ENCODE measurements around the gene TMEM263. TPM values are rescaled to one million over a fixed set of nuclear protein-coding genes. Genes with fewer than 3 reads are reported as not detected.

The TMEM263 gene
- polyA plus RNA-seq, 2 of the 4 experiments (the other 2 are of a cell fraction) = 33.4 to 45.6 TPM

DNA sequence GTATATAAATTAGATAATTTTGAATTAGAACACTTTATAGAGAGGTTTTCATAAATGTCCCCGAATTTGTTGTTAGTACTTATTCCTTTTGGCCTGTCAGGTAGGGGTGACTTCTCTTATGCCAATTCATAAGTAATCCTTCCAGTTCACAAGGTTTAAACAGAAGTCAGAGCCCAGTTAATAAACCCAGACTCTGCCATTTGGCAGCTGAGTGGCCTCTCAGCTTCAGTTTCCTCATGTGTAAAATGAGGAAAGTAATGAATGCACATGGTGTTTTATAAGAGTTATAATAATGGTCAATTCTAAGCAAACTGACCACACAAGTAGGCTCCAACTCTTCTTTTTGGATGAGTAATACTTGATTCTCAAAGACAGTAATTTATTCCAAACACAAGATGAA lies 21.0 kb downstream of the TMEM263 start:
- no peak for FAIRE-seq
- TF ChIP-seq CEBPB (IDR thresholded peaks at IDR 0.05) (no peak), HEYL (CRISPR knock-in tag; IDR thresholded peaks at IDR 0.05) (no peak)
- peak overlapping the region; percentile 35 for H3K4me2 ChIP-seq
- H3K27ac ChIP-seq = no peak overlapping the region
- ATAC-seq = no peak
- CTCF ChIA-PET = interaction anchor here (0.6 to 1.0 kb wide), 3 partner anchors 19 to 590 kb away, joined by 3 to 4 read pairs (median 3); partner anchors contain the start of gene TMEM263
- H3K4me1 ChIP-seq = peaks cover 25% of the 10 kb centered on the region
- H3K9me3 ChIP-seq = no peaks in the 10 kb centered on the region
- WGBS (ENCODE audit: missing lambda C conversion rate) = 68% methylated on average over 1 of the region's 1 CpG
- H3K4me3 ChIP-seq = no peak overlapping the region
- no peak for DNase-seq (ENCODE audit: low read depth in 1 of 2, low spot score in 1 of 2)
- POLR2A ChIA-PET = interaction anchor here (0.6 to 3.2 kb wide), 2 partner anchors 10 to 624 kb away, joined by 3 to 12 read pairs; partner anchors contain the start of gene MTERF2

- H3K4me3 ChIP-seq = no peak overlapping the region
- H3K4me2 ChIP-seq = no peak overlapping the region
- FAIRE-seq = no peak
- WGBS (ENCODE audit: missing lambda C conversion rate) = 84% methylated on average over 9 of the region's 9 CpGs
- no peak for ATAC-seq
- DNase-seq (ENCODE audit: low read depth in 1 of 2, low spot score in 1 of 2) = no peak
- no peaks in the 10 kb centered on the region for H3K9me3 ChIP-seq
- TF ChIP-seq, protein P1, sequence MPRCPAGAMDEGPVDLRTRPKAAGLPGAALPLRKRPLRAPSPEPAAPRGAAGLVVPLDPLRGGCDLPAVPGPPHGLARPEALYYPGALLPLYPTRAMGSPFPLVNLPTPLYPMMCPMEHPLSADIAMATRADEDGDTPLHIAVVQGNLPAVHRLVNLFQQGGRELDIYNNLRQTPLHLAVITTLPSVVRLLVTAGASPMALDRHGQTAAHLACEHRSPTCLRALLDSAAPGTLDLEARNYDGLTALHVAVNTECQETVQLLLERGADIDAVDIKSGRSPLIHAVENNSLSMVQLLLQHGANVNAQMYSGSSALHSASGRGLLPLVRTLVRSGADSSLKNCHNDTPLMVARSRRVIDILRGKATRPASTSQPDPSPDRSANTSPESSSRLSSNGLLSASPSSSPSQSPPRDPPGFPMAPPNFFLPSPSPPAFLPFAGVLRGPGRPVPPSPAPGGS (IDR thresholded peaks at IDR 0.05) = no peak
- no peak for TF ChIP-seq RFX5 (IDR thresholded peaks at IDR 0.05)
- TF ChIP-seq POLR2A (IDR thresholded peaks at IDR 0.05; ENCODE audit: low read length) = no peak
- ChIA-PET POLR2A (interaction anchor here (1.1 to 3.2 kb wide), 2 partner anchors 9 to 22 kb away, joined by 4 to 12 read pairs; partner anchors contain the start of genes MTERF2 and TMEM263), CTCF (interaction anchor here (1.0 to 3.4 kb wide), 2 partner anchors 9 to 12 kb away, joined by 3 to 8 read pairs; no protein-coding TSS in a partner anchor)
- H3K27ac ChIP-seq = no peak overlapping the region
- peaks cover 25% of the 10 kb centered on the region for H3K4me1 ChIP-seq
These were observed 22.5 kb downstream of the TMEM263 start for GRCh38 chr12:106978035-106978800.

- Histone ChIP-seq H3K4me2 (no peak overlapping the region), H3K9me3 (no peaks in the 10 kb centered on the region), H3K27ac (no peak overlapping the region), H3K4me1 (peaks cover 14% of the 10 kb centered on the region), H3K4me3 (no peak overlapping the region)
- CTCF ChIA-PET = interaction anchor here (1.1 to 3.4 kb wide), 2 partner anchors 11 to 16 kb away, joined by 3 to 8 read pairs; no protein-coding TSS in a partner anchor
- TF ChIP-seq FOXS1 (CRISPR knock-in tag; IDR thresholded peaks at IDR 0.05) (no peak), CHD4 (IDR thresholded peaks at IDR 0.05; ENCODE audit: borderline replicate concordance) (no peak), CHD2 (IDR thresholded peaks at IDR 0.05; ENCODE audit: low read length, partially characterized antibody) (no peak), ZNF302 (CRISPR knock-in tag; IDR thresholded peaks at IDR 0.05) (no peak), KDM1A (IDR thresholded peaks at IDR 0.05; ENCODE audit: low read depth) (no peak), CEBPB (IDR thresholded peaks at IDR 0.05) (no peak), ZC3H11A (IDR thresholded peaks at IDR 0.05) (no peak), HDAC2 (IDR thresholded peaks at IDR 0.05) (no peak), GATA3 (IDR thresholded peaks at IDR 0.05; ENCODE audit: borderline replicate concordance) (no peak), PBX3 (IDR thresholded peaks at IDR 0.05) (no peak)
- TF ChIP-seq, protein P2, sequence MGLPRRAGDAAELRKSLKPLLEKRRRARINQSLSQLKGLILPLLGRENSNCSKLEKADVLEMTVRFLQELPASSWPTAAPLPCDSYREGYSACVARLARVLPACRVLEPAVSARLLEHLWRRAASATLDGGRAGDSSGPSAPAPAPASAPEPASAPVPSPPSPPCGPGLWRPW (IDR thresholded peaks at IDR 0.05) = no peak
- TF ChIP-seq, protein P3, sequence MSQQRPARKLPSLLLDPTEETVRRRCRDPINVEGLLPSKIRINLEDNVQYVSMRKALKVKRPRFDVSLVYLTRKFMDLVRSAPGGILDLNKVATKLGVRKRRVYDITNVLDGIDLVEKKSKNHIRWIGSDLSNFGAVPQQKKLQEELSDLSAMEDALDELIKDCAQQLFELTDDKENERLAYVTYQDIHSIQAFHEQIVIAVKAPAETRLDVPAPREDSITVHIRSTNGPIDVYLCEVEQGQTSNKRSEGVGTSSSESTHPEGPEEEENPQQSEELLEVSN (IDR thresholded peaks at IDR 0.05; ENCODE audit: borderline replicate concordance, low read depth) = no peak
- DNase-seq (ENCODE audit: low read depth in 1 of 2, low spot score in 1 of 2) (no peak), FAIRE-seq (no peak), ATAC-seq (peak; percentile 24 to 44; a peak in 2 of 6 replicates)
- POLR2A ChIA-PET = no interaction called here
- 91% methylated on average over 7 of the region's 7 CpGs for WGBS (ENCODE audit: missing lambda C conversion rate)
These were observed 25.2 kb downstream of the TMEM263 start for GRCh38 chr12:106980944-106981343.

DNA sequence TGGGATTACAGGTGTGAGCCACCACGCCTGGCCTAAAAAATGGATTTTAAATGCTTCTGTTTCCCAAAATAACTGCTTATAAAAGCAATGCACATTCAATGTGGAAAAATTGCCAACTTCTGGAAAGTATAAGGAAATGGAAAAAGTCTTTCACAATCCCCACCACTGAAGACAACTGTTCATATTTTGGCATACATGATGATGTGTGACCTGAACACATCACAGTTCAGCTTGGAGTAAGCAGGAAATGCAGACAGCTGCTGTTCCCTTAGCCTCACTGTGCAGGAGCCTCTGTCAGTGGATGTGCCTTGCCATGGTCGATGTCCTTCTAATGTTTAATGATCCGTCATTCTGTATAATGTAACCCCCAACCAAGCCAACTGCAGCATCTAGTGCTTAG lies 26.1 kb downstream of the TMEM263 start:
- Histone ChIP-seq H3K4me2 (no peak overlapping the region), H3K4me3 (no peak overlapping the region), H3K9me3 (no peaks in the 10 kb centered on the region), H3K27ac (no peak overlapping the region), H3K4me1 (peaks cover 10% of the 10 kb centered on the region; the same call in 2 of the 3 replicates)
- CTCF ChIA-PET = no interaction called here
- FAIRE-seq (no peak), ATAC-seq (no peak), DNase-seq (ENCODE audit: low read depth in 1 of 2, low spot score in 1 of 2) (no peak)
- POLR2A ChIA-PET = no interaction called here
- WGBS (ENCODE audit: missing lambda C conversion rate) = 88% methylated on average over 3 of the region's 3 CpGs
- no peak for TF ChIP-seq RNF2 (IDR thresholded peaks at IDR 0.05; ENCODE audit: borderline replicate concordance, low read depth)
- TF ChIP-seq, protein P3 (IDR thresholded peaks at IDR 0.05; ENCODE audit: borderline replicate concordance, low read depth) = no peak
- TF ChIP-seq TP53 (CRISPR knock-in tag; IDR thresholded peaks at IDR 0.05) = no peak
- no peak for TF ChIP-seq MAZ (IDR thresholded peaks at IDR 0.05; ENCODE audit: borderline replicate concordance, low read depth, low read length)
- no peak for TF ChIP-seq RFX5 (IDR thresholded peaks at IDR 0.05)
- TF ChIP-seq HDAC2 (IDR thresholded peaks at IDR 0.05) = no peak
- TF ChIP-seq EHMT2 (IDR thresholded peaks at IDR 0.05; ENCODE audit: low read depth) = no peak
- TF ChIP-seq EP300 (IDR thresholded peaks at IDR 0.05) = no peak
- TF ChIP-seq HEYL (CRISPR knock-in tag; IDR thresholded peaks at IDR 0.05) = no peak
